ENCODE measurements around the gene CDC42EP4.

DNA sequence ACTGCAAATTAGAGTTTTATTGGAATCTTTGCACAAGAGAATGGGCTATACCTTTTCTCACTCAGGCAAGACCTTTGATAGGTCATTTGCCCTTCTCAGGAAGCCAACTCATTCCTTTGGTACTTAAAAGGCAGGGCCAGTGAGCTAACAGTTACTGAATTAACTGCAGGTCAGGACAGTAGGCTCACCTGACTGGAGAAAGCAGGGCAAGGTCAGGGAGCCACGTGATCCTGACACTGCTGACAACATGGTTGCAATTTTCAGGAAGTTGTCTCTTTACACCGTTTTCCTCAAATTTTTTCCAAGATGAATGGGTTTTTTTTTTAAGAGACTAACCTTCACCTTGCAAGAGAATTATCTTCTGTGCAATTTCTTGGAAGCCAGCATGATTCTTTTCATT, 71.2 kb downstream of the CDC42EP4 start:
- TF ChIP-seq POLR2A (IDR thresholded peaks at IDR 0.05) = no peak
- TF ChIP-seq, protein P1, sequence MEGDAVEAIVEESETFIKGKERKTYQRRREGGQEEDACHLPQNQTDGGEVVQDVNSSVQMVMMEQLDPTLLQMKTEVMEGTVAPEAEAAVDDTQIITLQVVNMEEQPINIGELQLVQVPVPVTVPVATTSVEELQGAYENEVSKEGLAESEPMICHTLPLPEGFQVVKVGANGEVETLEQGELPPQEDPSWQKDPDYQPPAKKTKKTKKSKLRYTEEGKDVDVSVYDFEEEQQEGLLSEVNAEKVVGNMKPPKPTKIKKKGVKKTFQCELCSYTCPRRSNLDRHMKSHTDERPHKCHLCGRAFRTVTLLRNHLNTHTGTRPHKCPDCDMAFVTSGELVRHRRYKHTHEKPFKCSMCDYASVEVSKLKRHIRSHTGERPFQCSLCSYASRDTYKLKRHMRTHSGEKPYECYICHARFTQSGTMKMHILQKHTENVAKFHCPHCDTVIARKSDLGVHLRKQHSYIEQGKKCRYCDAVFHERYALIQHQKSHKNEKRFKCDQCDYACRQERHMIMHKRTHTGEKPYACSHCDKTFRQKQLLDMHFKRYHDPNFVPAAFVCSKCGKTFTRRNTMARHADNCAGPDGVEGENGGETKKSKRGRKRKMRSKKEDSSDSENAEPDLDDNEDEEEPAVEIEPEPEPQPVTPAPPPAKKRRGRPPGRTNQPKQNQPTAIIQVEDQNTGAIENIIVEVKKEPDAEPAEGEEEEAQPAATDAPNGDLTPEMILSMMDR (IDR thresholded peaks at IDR 0.05 in 4 of 5, conservative IDR thresholded peaks at IDR 0.05 in 1 of 5) = no peak
